ENCODE data around the gene MED13L.
A peak's percentile ranks its signal among the peaks of the same experiment; 100 is the strongest.
"Not testable (repeated sequence)": the region's sequence is repeated elsewhere in the genome, so short reads cannot be mapped to it uniquely, and the experiment has no call there.

Gene MED13L

DNA sequence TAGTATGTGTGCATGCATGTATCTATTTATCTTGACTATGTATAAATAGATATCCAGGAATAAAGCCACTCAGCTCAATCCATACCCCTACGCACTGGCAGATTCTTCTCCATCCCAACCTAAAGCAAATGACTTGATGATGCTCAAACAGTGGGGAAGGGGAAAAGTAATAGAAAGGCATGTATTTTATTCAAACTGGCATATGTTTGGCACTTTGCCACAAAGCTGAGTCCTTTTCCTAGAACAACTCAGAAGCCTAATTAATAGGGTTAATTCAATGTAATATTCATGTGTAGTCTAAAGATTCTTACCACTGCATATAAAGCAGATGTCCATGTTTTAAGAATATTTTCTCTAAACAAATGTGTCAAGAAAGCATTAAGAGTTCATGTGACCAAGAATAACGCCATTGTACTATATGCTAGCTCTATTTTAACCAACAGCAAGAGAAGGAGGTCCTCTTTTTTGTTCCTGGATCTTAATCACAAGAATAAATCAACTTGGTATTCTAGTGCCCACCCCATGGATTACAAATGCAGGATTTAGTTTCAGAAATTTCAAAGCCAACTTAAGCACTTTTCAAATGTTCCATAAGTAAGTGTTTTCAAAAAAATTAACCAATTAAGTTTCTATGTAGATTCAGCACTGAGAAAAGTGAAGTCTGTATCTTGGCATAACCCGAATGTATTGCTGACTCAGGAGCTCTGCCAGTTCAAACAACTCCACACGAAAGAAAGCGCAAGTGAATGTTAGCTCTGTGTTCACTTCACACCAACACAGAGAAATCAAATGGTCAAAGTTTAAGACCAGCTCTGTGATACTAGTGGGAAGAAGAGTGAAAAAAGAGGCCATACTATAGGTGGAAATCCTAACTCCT, 233.6 kb downstream of the MED13L start:
- Mint-ChIP-seq H3K9me3 (no peaks in the 10 kb centered on the region), H3K36me3 (peaks cover 9% of the 10 kb centered on the region), H3K4me1 (peaks cover 52% of the 10 kb centered on the region), H3K27me3 (no peaks in the 10 kb centered on the region), H3K4me3 (no peak overlapping the region), H3K27ac (peak overlapping the region; percentile 61)

DNA sequence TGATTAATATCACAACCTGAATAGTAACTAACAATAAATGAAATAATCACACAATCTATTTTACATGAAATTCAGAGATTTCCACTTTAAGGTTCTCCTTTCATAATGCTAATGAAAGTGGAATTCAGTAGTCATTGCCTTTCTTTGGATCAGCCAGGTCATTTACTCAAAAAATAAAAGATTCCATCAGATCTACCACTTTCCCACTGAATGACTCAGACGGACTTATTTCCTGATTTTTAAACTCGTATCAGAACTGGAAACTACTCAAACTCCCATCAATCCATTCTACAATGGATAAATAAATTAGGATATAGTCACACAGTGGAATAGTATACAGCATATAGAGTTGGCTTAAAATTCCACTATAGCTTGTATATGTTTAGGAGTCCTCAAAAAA, 237.1 kb downstream of the MED13L start:
- Mint-ChIP-seq H3K9me3 (no peaks in the 10 kb centered on the region), H3K27me3 (no peaks in the 10 kb centered on the region), H3K27ac (no peak overlapping the region), H3K4me3 (no peak overlapping the region), H3K36me3 (peaks cover 8% of the 10 kb centered on the region), H3K4me1 (peaks cover 36% of the 10 kb centered on the region)

DNA sequence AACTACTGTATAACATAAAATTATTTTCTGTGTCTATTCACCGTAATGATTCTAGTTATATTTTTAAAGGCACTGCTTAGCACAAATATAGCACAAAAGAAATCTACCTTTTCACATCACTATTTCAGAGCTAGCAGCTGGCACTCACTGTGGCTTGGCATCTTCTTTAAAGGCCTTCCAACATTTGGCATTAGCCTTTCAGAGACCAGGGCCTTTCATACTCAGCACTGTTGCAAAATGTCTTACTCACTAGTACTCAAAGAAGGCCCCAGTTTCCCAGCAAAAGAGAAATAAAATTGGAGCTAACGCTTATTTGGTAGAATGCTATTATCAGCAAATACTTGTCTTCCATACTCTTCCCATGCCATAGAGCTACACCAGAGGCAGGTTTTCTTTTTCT, 238.4 kb downstream of the MED13L start:
- H3K27me3 Mint-ChIP-seq, result no peaks in the 10 kb centered on the region
- no peak overlapping the region for H3K4me3 Mint-ChIP-seq
- no peak overlapping the region for H3K27ac Mint-ChIP-seq
- H3K9me3 Mint-ChIP-seq, result no peaks in the 10 kb centered on the region
- peaks cover 4% of the 10 kb centered on the region for H3K36me3 Mint-ChIP-seq
- H3K4me1 Mint-ChIP-seq, result peaks cover 28% of the 10 kb centered on the region

DNA sequence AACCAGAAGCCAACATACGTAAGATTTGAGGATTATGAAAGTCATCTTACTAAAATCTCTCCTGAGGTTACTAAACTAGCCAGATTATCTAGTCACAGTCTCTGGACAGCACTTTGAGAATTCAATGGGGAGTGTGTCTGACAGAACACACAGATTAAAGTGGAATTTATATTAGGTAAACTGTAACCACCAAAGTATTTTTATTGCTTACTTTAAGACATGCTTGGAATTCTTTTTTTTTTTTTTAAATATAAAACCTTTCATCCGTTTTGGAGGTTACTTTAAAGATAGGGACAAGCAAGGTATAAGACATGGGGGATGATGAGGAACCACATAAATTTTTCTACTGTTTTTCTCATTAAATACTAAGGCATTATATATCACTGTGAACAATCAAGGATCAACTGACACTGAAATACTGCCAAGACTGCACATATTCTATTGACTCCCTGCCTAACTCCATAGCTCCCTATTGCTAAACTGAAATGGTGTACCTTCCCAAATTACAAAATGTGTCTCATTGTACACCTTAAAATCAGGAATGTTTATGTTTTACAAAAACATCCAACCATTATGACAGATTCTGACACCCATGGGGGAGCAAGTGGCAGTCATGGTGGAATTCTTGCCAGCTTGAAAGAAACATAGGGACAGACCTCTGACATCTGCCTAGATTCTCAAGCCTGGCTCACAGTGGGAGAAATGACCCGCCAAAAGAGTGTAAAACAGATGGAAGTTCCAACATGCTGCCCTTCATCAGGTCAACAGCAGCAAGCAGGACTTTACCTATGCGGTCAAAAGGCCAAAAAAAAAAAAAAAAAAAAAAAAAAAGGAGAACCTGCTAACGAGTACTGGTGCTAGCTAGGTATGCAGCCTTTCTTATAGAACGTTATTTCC, 239.3 kb downstream of the MED13L start:
- no peak overlapping the region for H3K4me3 Mint-ChIP-seq
- no peaks in the 10 kb centered on the region for H3K9me3 Mint-ChIP-seq
- H3K27me3 Mint-ChIP-seq, result no peaks in the 10 kb centered on the region
- peaks cover 24% of the 10 kb centered on the region for H3K4me1 Mint-ChIP-seq
- peak overlapping the region; percentile 52 for H3K27ac Mint-ChIP-seq
- peaks cover 5% of the 10 kb centered on the region for H3K36me3 Mint-ChIP-seq

DNA sequence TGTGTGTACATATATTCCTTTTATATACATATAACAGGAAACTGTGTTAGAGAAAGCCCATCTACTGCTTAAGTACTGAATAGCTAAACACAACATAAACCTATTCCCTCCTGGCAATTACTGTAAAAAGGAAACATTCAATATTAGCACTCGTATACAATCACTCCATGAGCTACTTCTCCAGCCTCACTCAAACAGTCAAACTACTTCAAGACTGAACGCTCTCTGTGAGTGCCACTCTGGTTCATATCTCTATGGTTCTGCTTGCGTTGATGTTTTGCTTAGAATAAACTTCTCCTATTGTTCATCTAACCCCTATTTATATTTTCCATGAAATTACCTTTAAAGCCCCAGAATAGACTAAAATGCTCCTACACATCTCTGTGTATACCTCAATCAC, 243.7 kb downstream of the MED13L start:
- no peaks in the 10 kb centered on the region for H3K27me3 Mint-ChIP-seq
- H3K4me3 Mint-ChIP-seq, result no peak overlapping the region
- peaks cover 8% of the 10 kb centered on the region for H3K36me3 Mint-ChIP-seq
- peaks cover 32% of the 10 kb centered on the region for H3K4me1 Mint-ChIP-seq
- no peak overlapping the region for H3K27ac Mint-ChIP-seq
- no peaks in the 10 kb centered on the region for H3K9me3 Mint-ChIP-seq

DNA sequence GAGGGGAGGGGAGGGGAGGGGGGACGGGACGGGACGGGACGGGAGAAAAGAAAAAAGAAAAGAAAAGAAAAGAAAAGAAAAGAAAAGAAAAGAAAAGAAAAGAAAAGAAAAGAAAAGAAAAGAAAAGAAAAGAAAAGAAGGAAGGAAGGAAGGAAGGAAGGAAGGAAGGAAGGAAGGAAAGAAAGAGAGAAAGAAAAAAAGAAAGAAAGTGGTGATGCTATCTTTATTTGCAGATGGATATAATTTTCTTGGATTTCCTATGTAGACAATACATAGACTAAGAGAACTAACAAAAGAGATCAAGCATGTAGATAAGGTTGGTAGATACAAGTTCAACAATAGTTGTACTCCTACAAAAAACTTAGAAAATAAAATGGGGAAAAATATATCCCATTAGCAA, 245.9 kb downstream of the MED13L start:
- H3K27ac Mint-ChIP-seq, H3K4me3 Mint-ChIP-seq, H3K9me3 Mint-ChIP-seq, H3K36me3 Mint-ChIP-seq, H3K27me3 Mint-ChIP-seq: not testable (repeated sequence)
- H3K4me1 Mint-ChIP-seq, result peaks cover 51% of the 10 kb centered on the region

DNA sequence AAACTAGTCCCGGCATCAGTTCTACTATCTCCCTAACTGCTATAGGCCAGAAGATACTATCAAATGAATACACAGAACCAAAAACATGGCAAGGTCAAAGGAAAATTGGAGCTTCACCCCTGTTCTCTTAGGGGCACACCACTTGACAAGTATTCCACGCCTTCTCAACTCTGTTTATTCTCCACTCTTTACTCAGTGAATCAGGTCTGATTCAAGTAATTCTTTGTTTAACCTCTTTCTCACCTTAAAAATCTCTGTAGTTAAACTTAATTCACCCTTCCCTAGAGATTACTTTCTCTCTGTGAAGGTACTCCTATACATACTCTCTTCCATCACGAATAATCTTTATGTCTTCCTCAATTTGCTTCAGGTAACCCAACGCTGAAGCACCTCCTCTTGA, 248.9 kb downstream of the MED13L start:
- no peaks in the 10 kb centered on the region for H3K9me3 Mint-ChIP-seq
- no peak overlapping the region for H3K4me3 Mint-ChIP-seq
- H3K4me1 Mint-ChIP-seq, result peaks cover 67% of the 10 kb centered on the region
- H3K36me3 Mint-ChIP-seq, result peaks cover 7% of the 10 kb centered on the region
- H3K27me3 Mint-ChIP-seq, result no peaks in the 10 kb centered on the region
- no peak overlapping the region for H3K27ac Mint-ChIP-seq

DNA sequence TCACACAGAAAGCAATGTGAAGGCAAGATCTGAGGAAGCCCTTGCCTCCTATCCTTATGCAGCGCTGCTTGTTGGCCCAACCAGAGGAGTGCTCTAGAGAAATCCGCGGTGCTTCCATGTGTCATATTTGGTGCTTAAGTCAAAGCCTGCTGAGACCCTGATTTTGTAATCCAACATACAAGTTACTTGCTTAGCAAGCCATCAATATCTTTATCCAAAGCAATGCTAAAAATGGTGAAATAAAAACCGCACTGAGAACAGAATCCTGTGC, 250.0 kb downstream of the MED13L start:
- H3K27ac Mint-ChIP-seq, result no peak overlapping the region
- H3K36me3 Mint-ChIP-seq, result peaks cover 3% of the 10 kb centered on the region
- H3K9me3 Mint-ChIP-seq, result no peaks in the 10 kb centered on the region
- peaks cover 68% of the 10 kb centered on the region for H3K4me1 Mint-ChIP-seq
- no peak overlapping the region for H3K4me3 Mint-ChIP-seq
- no peaks in the 10 kb centered on the region for H3K27me3 Mint-ChIP-seq

DNA sequence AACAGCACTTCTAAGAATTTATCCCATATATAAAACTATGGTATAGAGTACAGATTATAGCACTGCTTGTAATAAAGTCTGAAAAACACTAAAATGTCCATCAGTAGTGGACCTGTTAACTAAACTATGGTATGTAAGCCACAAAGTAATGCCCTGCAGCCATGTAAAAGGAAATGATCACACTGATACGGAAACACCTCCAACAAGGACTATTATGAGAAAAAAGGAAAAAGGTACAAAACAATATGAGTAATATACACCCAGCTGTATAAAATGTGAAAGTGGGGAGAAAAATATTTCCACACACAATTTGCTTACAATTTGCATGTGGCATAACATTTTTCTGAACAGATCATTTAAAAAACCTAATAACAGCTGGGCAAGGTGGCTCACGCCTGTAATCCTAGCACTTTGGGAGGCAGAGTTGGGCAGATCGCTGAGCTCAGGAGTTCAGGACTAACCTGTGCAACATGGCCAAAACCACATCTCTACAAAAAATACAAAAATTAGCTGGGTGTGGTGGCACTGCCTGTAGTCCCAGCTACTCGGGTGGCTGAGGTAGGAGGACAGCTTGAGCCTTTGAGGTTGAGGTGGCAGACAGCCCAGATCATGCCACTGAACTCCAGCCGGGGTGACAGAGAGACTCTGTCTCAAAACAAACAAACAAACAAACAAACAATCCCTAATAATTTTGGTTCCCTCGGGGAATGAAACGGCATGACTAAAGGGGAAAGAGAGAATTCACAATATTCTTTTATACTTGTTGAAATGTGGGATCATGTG, 250.5 kb downstream of the MED13L start:
- no peaks in the 10 kb centered on the region for H3K27me3 Mint-ChIP-seq
- peaks cover 1% of the 10 kb centered on the region for H3K36me3 Mint-ChIP-seq
- peak overlapping the region; percentile 20 for H3K27ac Mint-ChIP-seq
- peaks cover 68% of the 10 kb centered on the region for H3K4me1 Mint-ChIP-seq
- H3K4me3 Mint-ChIP-seq, result peak overlapping the region; percentile 49
- H3K9me3 Mint-ChIP-seq, result no peaks in the 10 kb centered on the region

DNA sequence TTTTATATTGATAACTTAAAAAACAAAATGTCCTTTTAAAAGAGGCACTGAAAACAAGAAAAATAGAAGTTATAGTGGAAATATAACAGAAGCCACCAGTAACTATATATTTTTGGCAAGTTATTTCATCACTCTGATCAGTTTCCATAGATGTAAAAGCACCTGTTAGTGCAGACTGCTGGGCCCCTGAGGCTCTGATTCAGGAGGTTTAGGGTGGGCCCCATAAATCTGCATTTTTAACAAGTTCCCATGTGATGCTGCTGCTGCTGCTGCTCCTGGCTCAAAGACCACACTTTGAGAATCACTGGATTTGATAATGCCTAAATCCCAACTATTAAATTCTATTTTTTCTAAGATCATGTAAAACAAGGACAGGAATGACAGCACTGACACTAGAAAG, 251.1 kb downstream of the MED13L start:
- no peaks in the 10 kb centered on the region for H3K27me3 Mint-ChIP-seq
- H3K4me3 Mint-ChIP-seq, result no peak overlapping the region
- H3K9me3 Mint-ChIP-seq, result no peaks in the 10 kb centered on the region
- peaks cover 1% of the 10 kb centered on the region for H3K36me3 Mint-ChIP-seq
- peak overlapping the region; percentile 20 for H3K27ac Mint-ChIP-seq
- peaks cover 68% of the 10 kb centered on the region for H3K4me1 Mint-ChIP-seq

DNA sequence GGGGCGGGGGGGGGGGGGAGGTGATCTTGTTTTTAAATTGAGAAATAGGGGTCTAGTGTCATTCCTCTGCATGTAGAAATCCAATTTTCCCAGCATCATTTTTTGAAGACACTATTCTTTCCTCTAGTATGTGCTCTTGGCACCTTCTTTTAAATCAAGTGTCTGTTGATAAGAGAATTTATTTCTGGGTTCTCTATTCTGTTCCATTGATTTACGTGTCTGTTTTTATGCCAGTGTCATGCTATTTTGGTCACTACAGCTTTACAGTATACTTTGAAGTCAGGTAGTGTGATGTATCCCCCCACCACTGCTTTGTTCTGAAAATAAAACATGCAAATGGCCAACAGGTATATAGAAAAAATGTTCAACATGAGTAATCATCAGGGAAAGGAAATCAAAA, 252.7 kb downstream of the MED13L start:
- Mint-ChIP-seq H3K27ac (no peak overlapping the region), H3K36me3 (no peaks in the 10 kb centered on the region), H3K27me3 (no peaks in the 10 kb centered on the region), H3K4me3 (no peak overlapping the region), H3K4me1 (peaks cover 54% of the 10 kb centered on the region), H3K9me3 (no peaks in the 10 kb centered on the region)

DNA sequence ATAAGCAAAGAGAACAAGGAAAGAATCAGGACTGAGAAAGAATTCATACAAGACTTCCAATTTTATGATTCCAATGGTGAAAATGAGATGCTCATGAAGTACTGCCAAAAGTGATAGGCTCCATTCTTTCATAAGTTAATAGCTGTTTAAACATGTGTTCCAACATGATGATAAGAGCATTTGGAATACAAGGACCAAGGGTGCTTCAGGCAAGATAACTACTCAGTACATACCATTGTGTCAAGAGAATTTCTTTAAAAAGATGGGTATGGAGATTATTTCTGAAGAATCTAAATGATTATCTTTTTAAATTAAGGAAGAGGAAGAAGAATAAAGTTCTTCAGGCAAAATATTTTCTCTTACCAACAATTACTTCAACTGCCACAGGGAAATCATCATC, 258.1 kb downstream of the MED13L start:
- peaks cover 17% of the 10 kb centered on the region for H3K4me1 Mint-ChIP-seq
- no peak overlapping the region for H3K4me3 Mint-ChIP-seq
- H3K36me3 Mint-ChIP-seq, result peaks cover 10% of the 10 kb centered on the region
- H3K9me3 Mint-ChIP-seq, result no peaks in the 10 kb centered on the region
- H3K27ac Mint-ChIP-seq, result peak overlapping the region; percentile 63
- H3K27me3 Mint-ChIP-seq, result no peaks in the 10 kb centered on the region

DNA sequence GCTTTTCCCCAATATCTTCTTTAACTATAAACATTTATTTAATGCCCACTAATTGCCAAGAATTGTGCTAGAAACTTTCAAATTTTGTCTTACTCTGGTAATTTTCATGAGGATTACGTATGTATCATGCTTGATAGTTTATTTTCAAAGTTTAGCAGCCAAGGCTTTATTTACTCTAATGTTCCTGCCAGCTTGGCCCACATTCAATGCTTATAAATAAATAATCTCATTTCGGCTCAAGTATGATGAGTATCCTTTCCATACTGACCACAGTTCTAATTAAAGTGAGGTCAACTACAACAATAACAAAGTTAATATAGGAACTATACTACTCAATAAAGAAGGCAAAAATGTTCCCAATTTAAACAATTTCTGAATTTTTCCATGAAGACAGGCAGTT, 259.2 kb downstream of the MED13L start:
- H3K27ac Mint-ChIP-seq, result no peak overlapping the region
- H3K4me3 Mint-ChIP-seq, result no peak overlapping the region
- no peaks in the 10 kb centered on the region for H3K9me3 Mint-ChIP-seq
- peaks cover 11% of the 10 kb centered on the region for H3K4me1 Mint-ChIP-seq
- no peaks in the 10 kb centered on the region for H3K27me3 Mint-ChIP-seq
- peaks cover 13% of the 10 kb centered on the region for H3K36me3 Mint-ChIP-seq

DNA sequence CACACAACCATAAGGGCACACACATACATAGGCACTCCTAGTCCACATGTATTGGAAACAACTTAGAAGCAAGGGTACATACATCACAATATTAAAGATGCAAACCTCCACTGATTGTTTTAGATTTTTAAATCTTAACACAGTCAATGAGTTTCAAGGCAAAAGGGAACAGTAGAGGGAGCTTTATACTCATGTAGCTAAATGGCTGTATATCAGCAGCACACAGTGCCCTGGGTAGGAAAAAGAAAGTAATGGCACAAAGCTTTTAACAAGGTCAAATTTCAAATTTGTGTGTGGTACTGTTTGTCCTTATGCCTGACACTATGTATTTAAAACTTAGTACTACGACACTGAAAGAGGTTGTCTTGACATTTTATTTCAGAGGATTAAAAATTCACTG, 262.0 kb downstream of the MED13L start:
- H3K27ac Mint-ChIP-seq, result no peak overlapping the region
- H3K4me1 Mint-ChIP-seq, result peaks cover 4% of the 10 kb centered on the region
- H3K9me3 Mint-ChIP-seq, result no peaks in the 10 kb centered on the region
- H3K36me3 Mint-ChIP-seq, result peaks cover 19% of the 10 kb centered on the region
- H3K4me3 Mint-ChIP-seq, result no peak overlapping the region
- H3K27me3 Mint-ChIP-seq, result no peaks in the 10 kb centered on the region

DNA sequence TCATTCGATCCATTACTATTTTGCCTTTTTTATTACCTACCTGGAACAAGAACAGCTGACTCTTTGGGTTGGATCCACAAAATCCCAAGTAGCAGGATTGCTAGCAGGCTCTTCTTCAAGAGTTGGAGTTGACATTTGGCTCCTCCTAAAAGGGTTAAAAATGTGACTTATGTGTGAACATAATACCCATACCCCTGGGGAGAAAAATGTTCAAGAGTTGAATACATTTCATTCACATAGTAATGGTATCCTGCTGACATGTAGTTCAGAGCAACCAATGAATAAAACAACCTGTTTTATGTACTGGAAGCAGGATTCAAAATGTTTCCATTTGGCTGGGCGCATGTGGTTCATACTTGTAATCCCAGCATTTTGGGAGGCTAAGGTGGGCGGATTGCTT, 264.7 kb downstream of the MED13L start:
- peaks cover 16% of the 10 kb centered on the region for H3K36me3 Mint-ChIP-seq
- no peaks in the 10 kb centered on the region for H3K27me3 Mint-ChIP-seq
- no peak overlapping the region for H3K27ac Mint-ChIP-seq
- no peaks in the 10 kb centered on the region for H3K9me3 Mint-ChIP-seq
- H3K4me3 Mint-ChIP-seq, result no peak overlapping the region
- H3K4me1 Mint-ChIP-seq, result peaks cover 4% of the 10 kb centered on the region

DNA sequence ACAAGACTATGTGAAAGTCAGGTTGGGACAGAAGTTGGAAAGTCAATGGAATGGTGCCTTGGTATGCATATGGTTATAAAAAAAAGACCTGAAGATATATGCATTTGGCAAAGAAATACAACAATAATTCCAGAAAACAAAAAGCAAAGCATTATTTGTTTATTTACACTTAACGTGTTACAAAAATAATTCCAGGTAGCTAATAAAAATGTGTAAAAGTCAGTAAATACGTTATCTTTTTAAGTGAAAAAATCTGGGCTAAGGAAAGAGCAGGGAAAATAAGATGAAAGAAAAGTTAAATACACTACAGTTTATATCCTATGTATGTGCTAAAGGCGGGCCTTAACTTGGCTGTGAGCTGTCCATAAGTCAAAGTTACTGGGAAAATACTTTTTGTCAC, 266.3 kb downstream of the MED13L start:
- H3K36me3 Mint-ChIP-seq, result peaks cover 16% of the 10 kb centered on the region
- no peak overlapping the region for H3K4me3 Mint-ChIP-seq
- no peaks in the 10 kb centered on the region for H3K27me3 Mint-ChIP-seq
- peak overlapping the region; percentile 68 for H3K27ac Mint-ChIP-seq
- H3K4me1 Mint-ChIP-seq, result peaks cover 4% of the 10 kb centered on the region
- H3K9me3 Mint-ChIP-seq, result no peaks in the 10 kb centered on the region
